Pancreas (tissue), 10 donors: ENCODE measurements around the gene NR6A1. TPM values are rescaled to one million over a fixed set of nuclear protein-coding genes. Genes with fewer than 3 reads are reported as not detected.

Experiments used
- ATAC-seq, 4 donors: fragments of 200-7000 bp; cut with Tn5 transposase; one replicate each; pipeline versions ENCODE4 v1.8.0 to v1.9.1; 2020; ENCODE audit warnings: mild to moderate bottlenecking in 4 of 4, moderate library complexity in 4 of 4
- DNase-seq, 6 donors: peaks; one replicate each; pipeline ENCODE4 v3.0.0-alpha.2; 2020
- FAIRE-seq: peaks from 2 replicates; lab custom pipeline; 2012; peaks lifted over from hg19 to GRCh38; lab: Jason Lieb, UNC
- H3K27ac ChIP-seq, 4 donors: fragments of 200-600 bp; sonication (generic); 1 replicate in 3 of 4; 2 replicates in 1 of 4; pipeline versions ENCODE4 v1.5.0 to v1.8.0; 2020
- H3K27me3 ChIP-seq, 4 donors: fragments of 200-600 bp; one replicate each; pipeline ENCODE4 v1.8.0; 2021
- H3K36me3 ChIP-seq, 3 donors: fragments of 200-600 bp; sonication (generic) in 1 of 3; one replicate each; pipeline versions ENCODE4 v1.5.0 to v1.8.0; 2020 to 2021
- H3K4me1 ChIP-seq, 3 donors: fragments of 200-600 bp; one replicate each; pipeline ENCODE4 v1.8.0; 2021
- H3K4me3 ChIP-seq, 4 donors: fragments of 200-600 bp; sonication (generic) in 2 of 4; one replicate each; pipeline versions ENCODE4 v1.5.0 to v1.8.0; 2020 to 2021
- H3K9me3 ChIP-seq, 4 donors: fragments of 200-600 bp; one replicate each; pipeline ENCODE4 v1.8.0; 2021
- WGBS, 2 donors: extraction: QIAGEN DNeasy Blood & Tissue Kit; methylation state at CpG; one replicate each; pipeline ENCODE4 v1.1.7; 2013; 5-methylcytosine and 5-hydroxymethylcytosine counted together
- intact Hi-C, 3 donors: fragments of 100-400 bp; cut with DNase I; formaldehyde crosslinking; loops; one replicate each; pipeline versions ENCODE4 v1.11.1 to v1.14.2; 2022
- polyA plus RNA-seq, 2 donors: library from polyadenylated mRNA; stranded (reverse); fragments of 200-250 nt; gene quantifications; one replicate each; pipeline ENCODE4 v1.2.3, GENCODE V29; 2013
- total RNA-seq, 6 donors: library from RNA; stranded (reverse); fragmentation: NEBNext Ultra II Directional in 4 of 6; extraction: Animal tissue kit (Norgen Biotek cat#: 25700) in 4 of 6; gene quantifications; one replicate each; pipeline versions ENCODE4 v1.2.1 to v1.2.4, GENCODE V29; 2021 to 2023
- TF ChIP-seq, protein P1 (sequence below), 4 donors: fragments of 200-600 bp; sonication (generic) in 3 of 4; IDR thresholded peaks; one replicate each; pipeline versions ENCODE4 v1.5.0 to v1.8.0; 2021; ENCODE audit warnings: antibody characterized with exemption in 4 of 4
- donor health status: healthy with polysubstance abuse.
- donor health status: DM: no; HTN: no; CAD: no; lungs with moderate emphysema.
- donor health status: DM: no; HTN: no; CAD: no.
- donor health status: control.
- donor health status: control.
- donor health status: Bipolar disorder and iron deficiency.
- donor health status: DM: yes; HTN: yes; CAD: no.
- donor health status: DM: no; HTN: no; CAD: no.
- donor health status: DM: no; HTN: no; CAD: no.
- donor health status: DM: yes; HTN: yes; CAD: no.

NR6A1 gene
- total and polyA plus RNA-seq, 8 donors = 2.1 to 3.9 (median 2.6) TPM

- WGBS, 2 donors = 89 to 93% methylated on average over 6 of the region's 6 CpGs
- H3K27ac ChIP-seq = no peak overlapping the region
- FAIRE-seq = no peak
These were observed 54.3 kb downstream of the NR6A1 start for GRCh38 chr9:124716808-124717207.

GRCh38 chr9:124710766-124711165, 60.3 kb downstream of the NR6A1 start:
- WGBS, 2 donors = 86 to 91% methylated on average over 4 of the region's 4 CpGs
- intact Hi-C loops = loop anchor here (5.0 to 10.0 kb wide), 2 partner anchors 93 to 106 kb away; no protein-coding TSS in a partner anchor
- H3K9me3 ChIP-seq = no peaks in the 10 kb centered on the region
- no peak overlapping the region for H3K27ac ChIP-seq
- H3K4me3 ChIP-seq = no peak overlapping the region
- no peaks in the 10 kb centered on the region for H3K4me1 ChIP-seq
- H3K27me3 ChIP-seq = no peaks in the 10 kb centered on the region
- ATAC-seq (no peak), FAIRE-seq (no peak), DNase-seq (no peak)
- TF ChIP-seq, protein P1, sequence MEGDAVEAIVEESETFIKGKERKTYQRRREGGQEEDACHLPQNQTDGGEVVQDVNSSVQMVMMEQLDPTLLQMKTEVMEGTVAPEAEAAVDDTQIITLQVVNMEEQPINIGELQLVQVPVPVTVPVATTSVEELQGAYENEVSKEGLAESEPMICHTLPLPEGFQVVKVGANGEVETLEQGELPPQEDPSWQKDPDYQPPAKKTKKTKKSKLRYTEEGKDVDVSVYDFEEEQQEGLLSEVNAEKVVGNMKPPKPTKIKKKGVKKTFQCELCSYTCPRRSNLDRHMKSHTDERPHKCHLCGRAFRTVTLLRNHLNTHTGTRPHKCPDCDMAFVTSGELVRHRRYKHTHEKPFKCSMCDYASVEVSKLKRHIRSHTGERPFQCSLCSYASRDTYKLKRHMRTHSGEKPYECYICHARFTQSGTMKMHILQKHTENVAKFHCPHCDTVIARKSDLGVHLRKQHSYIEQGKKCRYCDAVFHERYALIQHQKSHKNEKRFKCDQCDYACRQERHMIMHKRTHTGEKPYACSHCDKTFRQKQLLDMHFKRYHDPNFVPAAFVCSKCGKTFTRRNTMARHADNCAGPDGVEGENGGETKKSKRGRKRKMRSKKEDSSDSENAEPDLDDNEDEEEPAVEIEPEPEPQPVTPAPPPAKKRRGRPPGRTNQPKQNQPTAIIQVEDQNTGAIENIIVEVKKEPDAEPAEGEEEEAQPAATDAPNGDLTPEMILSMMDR (IDR thresholded peaks at IDR 0.05) = no peak
- no peaks in the 10 kb centered on the region for H3K36me3 ChIP-seq

More at GRCh38 chr9:124716808-124717207, 54.3 kb downstream of the NR6A1 start:
- H3K36me3 ChIP-seq = no peaks in the 10 kb centered on the region
- no peaks in the 10 kb centered on the region for H3K27me3 ChIP-seq
- H3K4me1 ChIP-seq = peaks cover 0 to 8% (median 0%) of the 10 kb centered on the region in 3 donors
- ATAC-seq (no peak), DNase-seq (no peak)
- no peak overlapping the region for H3K4me3 ChIP-seq
- intact Hi-C loops = loop anchor here in 1 of 3 donors (10.0 kb wide), 1 partner anchor 112 kb away; no protein-coding TSS in a partner anchor
- no peaks in the 10 kb centered on the region for H3K9me3 ChIP-seq
- TF ChIP-seq, protein P1 (IDR thresholded peaks at IDR 0.05) = no peak

DNA sequence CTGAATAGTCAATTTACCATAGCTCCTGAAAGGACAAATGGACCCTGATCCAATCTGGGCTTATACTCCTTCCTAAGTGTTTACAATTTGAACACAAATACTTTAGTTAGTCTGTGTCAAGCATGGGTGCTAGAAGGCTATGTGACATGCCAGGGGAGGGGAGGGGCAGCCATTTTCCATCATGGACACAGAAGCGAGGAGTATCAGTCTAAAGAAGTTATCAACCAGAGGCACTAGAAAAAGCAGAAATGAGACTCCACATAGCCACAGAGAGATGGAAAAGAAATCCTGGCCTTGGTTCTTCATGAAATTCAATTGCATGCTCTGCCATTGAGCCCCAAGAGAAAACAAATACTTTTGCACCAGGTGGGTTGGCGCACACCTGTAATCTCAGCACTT, 61.8 kb downstream of the NR6A1 start:
- Histone ChIP-seq H3K27ac (no peak overlapping the region), H3K36me3 (no peaks in the 10 kb centered on the region), H3K4me1 (no peaks in the 10 kb centered on the region), H3K4me3 (no peak overlapping the region), H3K27me3 (no peaks in the 10 kb centered on the region), H3K9me3 (no peaks in the 10 kb centered on the region)
- 93 to 95% methylated on average over 2 of the region's 2 CpGs for WGBS, 2 donors
- ATAC-seq = no peak
- TF ChIP-seq, protein P1 (IDR thresholded peaks at IDR 0.05) = no peak
- no peak for DNase-seq
- intact Hi-C loops = no loop called here
- FAIRE-seq = no peak

DNA sequence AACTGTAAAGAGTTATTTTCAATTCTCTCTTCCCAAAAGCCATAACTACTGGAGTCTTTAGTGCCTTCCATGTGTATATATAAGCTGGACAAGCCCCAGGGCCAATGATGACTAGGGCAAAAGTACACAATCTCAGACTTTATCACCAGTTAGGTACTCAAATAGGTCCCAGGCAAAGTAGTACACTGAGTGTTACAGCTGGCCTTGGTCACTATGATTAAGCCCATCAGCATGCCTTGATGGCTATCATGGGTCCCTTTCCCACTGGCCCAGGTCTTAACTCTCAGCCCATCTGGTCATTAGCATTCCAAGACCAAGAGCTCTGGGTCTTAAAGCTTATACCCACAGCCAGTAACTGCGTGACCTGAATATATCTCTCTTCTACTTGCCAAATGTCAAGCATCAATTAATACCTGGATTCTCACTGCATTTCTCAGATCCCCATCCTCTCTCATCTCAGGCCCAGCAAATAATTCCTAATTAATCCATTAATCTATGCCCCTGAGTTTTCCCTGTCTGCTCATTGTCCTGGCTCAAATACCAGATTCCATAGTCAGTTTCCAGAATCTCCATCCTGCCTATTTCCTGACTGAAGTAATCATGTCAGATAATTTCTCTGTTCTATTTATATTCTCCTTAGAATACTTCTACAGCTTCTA, 62.3 kb downstream of the NR6A1 start:
- no peak for DNase-seq
- Histone ChIP-seq H3K9me3 (no peaks in the 10 kb centered on the region), H3K27ac (no peak overlapping the region), H3K36me3 (no peaks in the 10 kb centered on the region), H3K4me1 (no peaks in the 10 kb centered on the region), H3K27me3 (no peaks in the 10 kb centered on the region), H3K4me3 (no peak overlapping the region)
- intact Hi-C loops = no loop called here
- FAIRE-seq = no peak
- no peak for ATAC-seq
- TF ChIP-seq, protein P1 (IDR thresholded peaks at IDR 0.05) = no peak
- 89 to 95% methylated on average over 1 of the region's 1 CpG for WGBS, 2 donors

- intact Hi-C loops = no loop called here
- no peaks in the 10 kb centered on the region for H3K36me3 ChIP-seq
- 84 to 85% methylated on average over 2 of the region's 2 CpGs for WGBS, 2 donors
- H3K27me3 ChIP-seq = no peaks in the 10 kb centered on the region
- no peaks in the 10 kb centered on the region for H3K4me1 ChIP-seq
- no peak overlapping the region for H3K4me3 ChIP-seq
- TF ChIP-seq, protein P1 (IDR thresholded peaks at IDR 0.05) = no peak
- H3K27ac ChIP-seq = no peak overlapping the region
- no peaks in the 10 kb centered on the region for H3K9me3 ChIP-seq
- DNase-seq (no peak), FAIRE-seq (no peak), ATAC-seq (no peak)
These were observed 63.0 kb downstream of the NR6A1 start for GRCh38 chr9:124708074-124708473.
